ENCODE measurements around the gene HIKESHI.
"Not testable (repeated sequence)": the region's sequence is repeated elsewhere in the genome, so short reads cannot be mapped to it uniquely, and the experiment has no call there.

Gene HIKESHI

DNA sequence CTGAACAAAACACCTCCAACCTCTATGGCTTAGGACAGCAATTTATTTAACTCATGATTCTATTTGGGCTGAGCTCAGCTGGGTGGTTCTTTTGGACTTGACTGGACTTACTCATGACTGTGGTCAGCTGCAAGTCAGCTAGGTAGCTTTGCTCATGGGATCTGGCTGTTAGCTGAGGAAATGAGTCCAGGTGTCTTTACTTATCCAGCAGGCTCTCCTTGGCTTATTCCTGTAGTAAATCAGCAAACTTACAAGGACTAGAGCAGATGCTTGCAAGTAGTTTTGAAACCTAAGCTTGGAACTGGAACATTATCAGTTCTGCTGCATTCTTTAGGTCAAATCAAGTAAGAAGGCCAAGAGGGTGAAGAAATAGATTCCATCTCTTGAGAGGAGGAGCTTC, 8.0 kb upstream of the HIKESHI start:
- FAIRE-seq, result no peak

GRCh38 chr11:86301742-86302091, 323 bp upstream of the HIKESHI start:
- no peak for FAIRE-seq

DNA sequence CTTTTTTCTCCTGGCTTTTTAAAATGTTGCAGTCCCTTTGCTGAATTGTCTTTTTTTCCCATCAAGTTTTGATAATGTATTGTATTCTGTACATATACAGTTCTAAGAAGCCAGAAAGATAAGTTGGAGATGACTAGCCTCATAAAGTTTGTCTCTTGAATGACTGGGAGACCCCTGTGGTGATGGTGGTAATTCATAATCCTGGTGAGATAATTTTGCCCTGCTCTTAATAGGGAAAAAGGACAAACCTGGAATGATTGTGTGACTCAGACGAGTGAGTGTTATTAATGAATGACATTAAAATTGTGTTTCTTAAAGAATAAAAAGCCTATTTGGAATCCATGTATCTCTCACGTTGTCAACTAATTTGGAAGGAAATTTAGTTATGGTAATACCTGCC, 1.2 kb downstream of the HIKESHI start:
- no peak for FAIRE-seq

GRCh38 chr11:86308710-86309109, 6.7 kb downstream of the HIKESHI start:
- not testable (repeated sequence) for FAIRE-seq

- no peak for FAIRE-seq
These were observed 11.8 kb downstream of the HIKESHI start for GRCh38 chr11:86313793-86314192.

DNA sequence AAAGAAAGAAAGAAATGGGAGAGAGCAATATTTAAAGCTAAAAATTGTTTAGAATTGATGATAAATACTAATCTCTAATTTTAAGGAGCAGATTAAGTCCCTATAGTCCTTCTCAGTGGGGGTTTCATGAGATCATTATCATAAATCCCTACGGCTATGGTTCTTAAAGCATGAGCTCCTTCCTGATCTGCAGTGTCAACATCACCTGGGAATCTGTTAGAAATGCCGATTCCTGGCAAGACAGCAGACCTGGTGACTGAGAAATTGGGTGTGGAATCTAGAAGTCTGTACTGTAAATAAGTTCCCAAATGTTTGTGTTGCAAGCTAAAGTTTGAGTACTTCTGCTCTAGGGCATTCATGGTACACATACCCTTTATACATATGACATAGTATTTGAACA, 12.6 kb downstream of the HIKESHI start:
- no peak for FAIRE-seq

- no peak for FAIRE-seq
These were observed 33.2 kb downstream of the HIKESHI start for GRCh38 chr11:86335131-86335767.

DNA sequence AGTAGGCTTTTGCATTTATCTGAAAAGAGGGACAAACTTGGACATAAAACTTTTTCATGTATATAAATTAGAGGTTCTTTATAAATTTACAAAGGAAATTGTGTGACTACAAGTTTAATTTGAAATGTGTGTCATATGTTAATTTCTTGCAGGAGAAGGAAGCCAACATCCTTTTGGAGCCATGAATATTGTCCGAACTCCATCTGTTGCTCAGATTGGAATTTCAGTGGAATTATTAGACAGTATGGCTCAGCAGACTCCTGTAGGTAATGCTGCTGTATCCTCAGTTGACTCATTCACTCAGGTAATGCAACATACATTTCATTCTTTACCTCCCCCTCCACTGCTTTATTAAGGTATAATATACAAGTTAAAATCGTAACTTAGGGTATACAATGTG, 35.2 kb downstream of the HIKESHI start:
- FAIRE-seq, result no peak

GRCh38 chr11:86341382-86341781, 39.3 kb downstream of the HIKESHI start:
- FAIRE-seq, result no peak

GRCh38 chr11:86346513-86346912, 44.5 kb downstream of the HIKESHI start:
- no peak for FAIRE-seq

DNA sequence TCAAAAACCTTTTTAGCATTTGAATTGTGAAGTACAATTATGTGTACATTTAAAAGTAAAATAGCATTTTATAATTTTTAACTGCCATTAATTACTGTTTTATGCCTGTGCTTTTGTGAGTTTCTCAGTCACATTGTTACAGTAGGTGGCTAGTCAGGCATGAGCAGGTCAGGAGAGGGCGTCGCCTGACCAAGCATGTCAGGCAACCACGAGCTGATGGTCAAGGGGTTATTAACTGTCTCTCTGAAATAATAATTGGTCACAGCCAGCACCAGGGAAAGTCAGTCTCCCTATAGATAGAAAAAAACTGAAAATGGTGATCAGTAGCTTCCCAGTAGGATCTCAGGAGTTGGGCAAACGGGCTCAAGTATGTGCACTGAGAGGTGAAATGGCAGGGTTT, 53.2 kb downstream of the HIKESHI start:
- FAIRE-seq, result no peak

GRCh38 chr11:86357412-86357811, 55.4 kb downstream of the HIKESHI start:
- FAIRE-seq, result not testable (repeated sequence)

DNA sequence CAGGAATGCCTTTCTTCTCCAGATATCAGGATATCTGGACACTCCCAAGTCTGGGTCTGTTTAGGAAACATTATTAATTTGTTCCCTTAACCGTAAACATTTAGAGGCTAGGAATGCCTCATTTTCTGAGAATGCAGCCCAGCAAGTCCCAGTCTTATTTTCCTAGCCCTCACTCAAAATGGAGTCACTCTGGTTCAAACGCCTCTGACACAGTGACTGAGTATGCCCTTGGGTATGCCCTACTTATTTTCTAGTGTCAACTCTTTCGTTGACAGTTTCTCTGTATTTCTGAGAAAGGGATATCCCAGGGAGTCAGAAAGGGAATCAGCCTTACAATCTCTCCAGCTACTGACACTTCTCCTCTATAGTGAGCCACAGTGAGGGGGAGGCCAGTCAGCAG, 56.7 kb downstream of the HIKESHI start:
- FAIRE-seq, result no peak

GRCh38 chr11:86360775-86361395, 58.8 kb downstream of the HIKESHI start:
- FAIRE-seq, result peak; percentile 86

- FAIRE-seq, result peak; percentile 9
These were observed 61.4 kb downstream of the HIKESHI start for GRCh38 chr11:86363424-86363823.

- no peak for FAIRE-seq
These were observed 63.5 kb downstream of the HIKESHI start for GRCh38 chr11:86365546-86365945.

- FAIRE-seq, result no peak
These were observed 67.6 kb downstream of the HIKESHI start for GRCh38 chr11:86369668-86370067.

DNA sequence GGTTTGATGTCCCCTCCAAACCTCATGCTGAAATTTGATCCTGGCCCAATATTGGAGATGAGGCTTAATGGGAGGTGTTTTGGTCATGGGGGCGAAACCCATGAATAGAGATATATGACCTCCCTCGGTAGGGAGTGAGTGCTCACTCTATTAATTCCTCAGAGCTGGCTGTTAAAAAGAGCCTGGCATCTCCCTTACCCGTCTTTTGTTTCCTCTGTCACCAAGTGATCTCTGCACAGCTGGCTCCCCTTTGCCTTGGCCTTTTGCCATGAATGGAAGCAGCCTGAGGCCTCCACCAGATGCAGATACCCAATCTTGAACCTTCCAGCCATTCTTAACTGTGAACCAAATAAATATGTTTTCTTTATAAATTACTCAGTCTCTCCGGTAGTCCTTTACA, 68.1 kb downstream of the HIKESHI start:
- FAIRE-seq, result no peak

GRCh38 chr11:86370922-86371594, 69.0 kb downstream of the HIKESHI start:
- FAIRE-seq, result no peak

DNA sequence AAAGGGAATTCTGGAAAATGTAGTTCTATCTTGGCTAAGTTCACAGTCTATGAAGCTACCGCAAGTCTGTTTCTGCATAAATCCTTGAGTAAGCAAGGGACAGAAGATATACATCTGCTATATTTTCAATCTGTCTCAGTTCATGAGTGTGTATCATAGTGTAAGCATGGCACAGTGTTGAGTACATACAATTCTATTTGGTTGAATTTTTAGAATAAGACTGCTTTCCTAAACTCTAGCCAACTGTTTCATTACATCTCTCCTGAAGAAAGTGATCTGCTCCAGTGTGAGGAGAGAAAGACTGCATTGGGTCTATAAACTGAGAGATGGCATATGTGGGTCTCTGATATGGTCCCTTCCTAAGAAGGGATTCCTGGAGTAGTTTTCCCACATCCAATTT, 70.0 kb downstream of the HIKESHI start:
- no peak for FAIRE-seq

DNA sequence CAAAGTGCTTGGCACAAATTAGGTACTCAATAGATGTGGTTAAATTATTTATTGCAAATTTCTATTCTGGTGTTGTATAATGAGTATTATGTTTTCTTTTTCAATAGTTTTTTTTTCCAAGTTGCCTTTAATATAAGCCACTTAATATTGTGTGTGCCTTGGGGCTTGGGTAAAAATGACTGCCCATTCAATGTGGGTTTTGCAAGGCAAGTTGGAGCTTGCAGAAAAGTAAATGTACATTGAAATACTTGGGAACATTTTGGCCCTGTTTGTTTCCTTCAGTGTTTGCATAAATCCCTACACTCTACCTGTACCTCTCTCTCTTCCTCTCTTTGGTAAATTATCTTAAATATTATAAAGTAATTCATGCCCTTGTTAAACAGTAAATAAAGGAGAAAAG, 70.5 kb downstream of the HIKESHI start:
- no peak for FAIRE-seq

- no peak for FAIRE-seq
These were observed 72.0 kb downstream of the HIKESHI start for GRCh38 chr11:86374069-86374468.

GRCh38 chr11:86374586-86374985, 72.5 kb downstream of the HIKESHI start, which contains the start of gene CCDC81:
CCDC81 (plus strand) TSS chr11:86374887; CDS start chr11:86375164, 277 bp downstream.
- FAIRE-seq, result no peak

- FAIRE-seq, result no peak
These were observed 75.9 kb downstream of the HIKESHI start for GRCh38 chr11:86377972-86378371.

Data from TTC549 (cell line).